HG03159 (cell line): ENCODE results near the gene C2CD3.
"Not testable (repeated sequence)": the region's sequence is repeated elsewhere in the genome, so short reads cannot be mapped to it uniquely, and the experiment has no call there.

Experiments used
- ATAC-seq: cut with Tn5 transposase; IDR thresholded peaks from one replicate; pipeline ENCODE4 v1.9.1; 2021; ENCODE audit warnings: mild to moderate bottlenecking, moderate library complexity; ENCODE audit not compliant: unreplicated experiment

The C2CD3 gene

DNA sequence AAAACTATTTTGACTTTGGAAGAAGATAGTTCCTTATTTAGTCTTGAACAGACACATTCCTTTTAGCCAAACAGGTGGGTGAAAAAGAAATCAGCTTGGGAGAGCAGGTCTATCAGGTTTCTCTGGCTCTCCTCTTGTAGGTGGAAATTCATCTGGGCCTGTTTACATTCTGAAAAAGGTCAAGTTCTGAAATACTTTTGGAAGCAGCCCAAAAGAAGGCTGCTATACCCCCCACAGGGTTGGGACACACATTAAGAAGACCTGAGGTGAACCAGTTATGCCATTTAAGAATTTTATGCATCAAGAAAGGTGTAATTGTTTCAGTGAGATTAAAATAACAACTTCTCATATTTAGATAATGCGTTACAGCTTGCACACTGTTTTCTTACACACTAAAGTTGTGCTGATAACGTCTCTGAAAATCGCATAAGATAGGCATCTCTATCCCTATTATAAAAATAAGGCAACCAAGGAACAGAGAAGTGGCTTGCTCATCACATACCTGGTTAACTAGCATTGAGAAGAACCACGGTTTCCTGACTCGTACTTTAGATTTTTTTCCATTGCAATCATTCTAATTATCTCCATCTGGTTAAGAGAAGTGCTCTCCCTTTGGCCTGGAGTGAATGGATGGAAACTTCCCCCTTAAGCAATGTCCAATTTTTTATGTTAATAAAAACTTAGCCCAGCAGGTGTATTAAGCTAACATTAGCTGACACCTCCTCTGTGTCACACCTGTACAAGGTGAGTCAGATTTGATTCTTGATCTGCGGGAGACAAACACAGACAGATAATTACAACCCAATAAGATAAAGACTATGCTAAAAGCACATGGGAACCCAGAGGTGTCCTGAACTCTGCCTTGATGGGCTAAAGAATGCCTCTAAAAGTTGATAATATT, 101.4 kb downstream of the C2CD3 start:
- ATAC-seq: no peak

DNA sequence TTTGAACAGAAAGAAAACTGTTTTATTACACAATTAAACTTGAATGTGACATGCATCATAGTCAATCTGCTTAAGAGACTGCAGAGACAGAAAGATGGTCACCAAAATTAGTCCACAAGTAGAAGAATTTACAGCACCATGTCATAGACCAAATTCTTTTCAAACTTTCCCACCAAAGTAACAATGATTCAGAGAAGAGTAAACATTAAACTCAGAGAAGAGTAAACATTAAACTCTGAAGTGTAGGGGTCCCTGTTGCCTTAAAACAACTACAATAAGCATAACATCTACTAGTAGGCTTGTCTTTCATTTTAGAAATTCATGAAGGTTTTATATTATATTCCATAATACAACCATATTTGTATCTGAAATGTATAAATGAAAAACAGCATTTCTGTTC, 104.1 kb downstream of the C2CD3 start:
- not testable (repeated sequence) for ATAC-seq

DNA sequence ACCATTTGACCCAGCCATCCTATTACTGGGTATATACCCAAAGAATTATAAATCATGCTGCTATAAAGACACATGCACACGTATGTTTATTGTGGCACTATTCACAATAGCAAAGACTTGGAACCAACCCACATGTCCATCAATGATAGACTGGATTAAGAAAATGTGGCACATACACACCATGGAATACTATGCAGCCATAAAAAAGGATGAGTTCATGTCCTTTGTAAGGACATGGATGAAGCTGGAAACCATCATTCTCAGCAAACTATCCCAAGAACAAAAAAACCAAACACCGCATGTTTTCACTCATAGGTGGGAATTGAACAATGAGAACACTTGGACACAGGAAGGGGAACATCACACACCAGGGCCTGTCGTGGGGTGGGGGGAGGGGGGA, 105.3 kb downstream of the C2CD3 start:
- not testable (repeated sequence) for ATAC-seq

DNA sequence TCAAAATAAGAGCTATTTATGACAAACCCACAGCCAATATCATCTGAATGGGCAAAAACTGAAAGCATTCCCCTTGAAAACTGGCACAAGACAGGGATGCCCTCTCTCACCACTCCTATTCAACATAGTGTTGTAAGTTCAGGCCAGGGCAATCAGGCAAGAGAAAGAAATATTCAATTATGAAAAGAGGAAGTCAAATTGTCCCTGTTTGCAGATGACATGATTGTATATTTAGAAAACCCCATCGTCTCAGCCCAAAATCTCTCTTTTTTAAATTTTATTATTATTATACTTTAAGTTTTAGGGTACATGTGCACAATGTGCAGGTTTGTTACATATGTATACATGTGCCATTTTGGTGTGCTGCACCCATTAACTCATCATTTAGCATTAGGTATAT, 107.2 kb downstream of the C2CD3 start:
- ATAC-seq: not testable (repeated sequence)

DNA sequence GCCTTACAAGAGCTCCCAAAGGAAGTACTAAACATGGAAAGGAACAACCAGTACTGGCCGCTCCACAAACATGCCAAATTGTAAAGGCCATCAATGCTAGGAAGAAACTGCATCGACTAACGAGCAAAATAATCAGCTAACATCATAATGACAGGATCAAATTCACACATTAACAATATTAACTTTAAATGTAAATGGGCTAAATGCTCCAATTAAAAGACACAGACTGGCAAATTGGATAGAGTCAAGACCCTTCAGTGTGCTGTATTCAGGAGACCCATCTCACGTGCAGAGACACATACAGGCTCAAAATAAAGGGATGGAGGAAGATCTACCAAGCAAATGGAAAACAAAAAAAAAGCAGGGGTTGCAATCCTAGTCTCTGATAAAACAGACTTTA, 109.2 kb downstream of the C2CD3 start:
- not testable (repeated sequence) for ATAC-seq

DNA sequence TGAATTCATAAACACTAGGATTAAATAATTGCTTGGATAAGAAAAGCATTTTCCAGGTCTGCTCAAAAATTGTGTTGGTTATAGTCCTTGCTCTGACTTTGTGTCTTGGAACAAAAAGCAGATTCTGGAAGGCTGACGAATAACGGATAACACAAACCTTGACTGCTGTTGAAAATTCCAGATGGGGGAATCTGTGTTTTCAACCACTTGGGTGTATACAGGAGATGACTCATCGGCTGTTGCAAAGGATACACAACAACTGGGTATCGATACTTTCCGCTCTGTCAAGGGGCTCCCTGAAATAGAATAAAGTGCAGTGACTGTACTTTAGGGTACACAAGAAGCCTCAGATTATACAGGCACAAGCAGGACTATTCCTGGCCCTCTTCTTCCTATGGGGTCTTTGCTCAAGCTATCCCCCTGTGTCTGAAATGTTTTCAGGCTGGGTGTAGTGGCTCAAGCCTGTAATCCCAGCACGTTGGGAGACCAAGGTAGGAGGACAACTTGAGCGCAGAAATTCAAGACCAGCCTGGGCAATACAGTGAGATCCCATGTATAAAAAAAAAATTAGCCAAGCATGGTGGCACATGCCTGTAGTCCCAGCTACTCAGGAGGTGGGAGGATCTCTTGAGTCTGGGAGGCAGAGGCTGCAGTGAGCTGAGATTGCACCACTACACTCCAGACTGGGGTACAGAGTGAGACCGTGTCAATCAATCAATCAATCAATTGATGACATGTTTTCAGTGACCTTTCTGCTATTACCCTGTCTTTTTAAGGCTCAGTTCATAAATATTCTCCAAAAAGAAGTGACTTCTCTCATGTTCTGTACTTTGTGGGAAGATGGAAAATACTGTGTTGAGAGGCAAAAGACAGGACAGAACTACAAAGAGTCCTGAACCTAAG, 113.3 kb downstream of the C2CD3 start:
- ATAC-seq: no peak

DNA sequence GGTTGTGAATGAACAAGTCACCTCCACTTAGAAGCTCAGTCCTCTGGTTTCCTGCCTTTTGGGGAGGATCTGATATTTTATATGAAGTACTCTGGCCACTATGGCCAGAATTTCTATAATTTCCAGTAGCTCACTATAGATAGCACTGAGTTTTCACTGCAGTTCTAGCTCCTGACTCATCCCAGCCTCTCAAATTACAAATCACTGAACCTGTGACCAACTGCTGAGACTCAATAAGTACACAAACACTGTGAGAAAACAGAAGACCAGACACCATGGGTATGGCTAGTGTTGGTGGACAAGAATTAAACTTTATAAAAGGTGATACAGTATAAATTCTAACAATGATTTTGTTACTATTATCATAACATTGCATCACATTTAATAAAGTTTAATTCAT, 114.9 kb downstream of the C2CD3 start:
- ATAC-seq: no peak

DNA sequence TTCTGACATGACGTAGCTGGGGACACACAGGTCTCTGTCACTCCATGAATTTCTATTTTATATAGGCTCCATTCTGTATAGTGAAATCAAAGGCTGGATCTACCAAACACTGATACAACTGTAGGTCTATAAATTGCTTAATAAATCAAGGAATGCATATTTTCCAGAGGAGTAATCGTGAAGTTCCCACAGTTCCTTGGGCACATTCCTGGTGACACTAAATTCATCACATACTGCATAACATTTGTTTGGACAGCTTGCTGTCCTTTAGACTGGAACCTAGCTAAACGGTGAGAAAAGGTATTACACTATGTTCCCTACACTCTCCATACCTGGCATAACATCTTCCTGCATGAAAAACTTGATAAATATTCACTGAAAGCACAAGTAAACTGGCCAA, 120.3 kb downstream of the C2CD3 start:
- no peak for ATAC-seq

DNA sequence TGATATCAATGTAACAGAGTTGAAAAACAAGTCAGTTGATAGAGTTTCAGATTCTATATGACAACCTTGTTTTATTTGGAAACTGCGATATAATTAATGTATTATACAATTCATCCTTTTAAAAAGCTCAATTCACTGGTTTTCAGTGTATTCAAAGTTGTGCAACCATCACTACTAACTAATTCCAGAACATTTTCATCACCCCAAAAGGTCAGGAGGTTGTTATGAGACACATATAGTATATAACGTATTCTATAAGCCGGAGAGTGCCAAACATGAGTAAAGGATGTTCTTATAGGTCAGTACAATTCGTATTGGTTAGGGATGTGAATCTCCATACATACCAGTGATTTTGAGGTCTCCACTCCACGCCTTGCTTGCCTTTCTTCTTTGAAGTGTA, 121.8 kb downstream of the C2CD3 start:
- ATAC-seq: no peak

DNA sequence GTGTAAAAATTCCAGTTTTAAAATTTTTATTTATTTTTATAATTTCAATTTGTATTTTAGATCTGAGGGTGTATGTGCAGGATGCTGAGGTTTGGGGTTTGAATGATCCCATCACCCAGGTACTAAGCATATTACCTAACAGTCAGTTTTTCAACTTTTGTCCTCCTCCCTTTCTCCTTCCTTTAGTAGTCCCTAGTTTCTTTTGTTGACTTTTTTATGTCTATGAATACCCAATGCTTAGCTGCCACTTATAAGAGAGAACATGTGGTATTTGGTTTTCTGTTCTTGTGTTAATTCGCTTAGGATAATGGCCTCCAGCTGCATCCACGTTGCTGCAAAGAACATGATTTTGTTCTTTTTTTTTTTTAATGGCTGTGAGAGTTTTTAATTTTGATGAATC, 126.3 kb downstream of the C2CD3 start:
- ATAC-seq: no peak

DNA sequence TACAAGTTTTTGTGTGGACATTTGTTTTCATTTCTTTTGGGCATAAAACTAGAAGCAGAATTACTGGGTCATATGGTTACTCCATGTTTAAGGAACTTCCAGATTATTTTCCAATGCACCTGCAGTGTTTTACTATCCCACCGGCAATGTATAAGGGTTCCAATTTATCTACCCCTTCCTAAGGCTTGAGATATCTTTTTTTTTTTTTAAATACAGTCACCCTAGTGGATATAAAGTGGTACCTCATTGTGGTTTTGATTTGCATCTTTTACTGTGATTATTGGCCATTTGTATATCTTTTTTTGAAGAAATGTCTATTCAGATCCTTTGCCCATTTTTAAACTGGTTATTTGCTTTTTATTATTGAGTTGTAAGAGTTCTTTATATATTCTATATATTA, 127.4 kb downstream of the C2CD3 start:
- no peak for ATAC-seq

DNA sequence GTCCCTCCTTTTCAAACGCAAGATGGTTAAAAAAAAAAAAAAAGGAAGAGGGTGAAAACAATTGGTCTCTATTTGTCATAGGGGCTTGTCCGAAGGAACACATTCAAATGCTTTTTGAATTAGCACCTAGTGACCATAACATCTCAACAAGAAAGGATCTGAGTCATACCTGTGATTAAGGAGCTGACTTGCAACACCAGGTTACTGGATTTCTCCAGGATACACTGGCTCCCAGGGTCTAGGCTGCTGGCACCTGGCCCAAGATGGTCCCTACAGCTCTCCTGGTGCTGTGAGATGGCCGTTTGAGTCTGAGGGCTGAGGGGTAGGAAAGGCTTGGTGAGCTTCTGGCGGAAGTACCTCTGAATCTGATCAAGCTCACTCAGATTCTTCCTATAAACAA, 133.5 kb downstream of the C2CD3 start:
- ATAC-seq: no peak

DNA sequence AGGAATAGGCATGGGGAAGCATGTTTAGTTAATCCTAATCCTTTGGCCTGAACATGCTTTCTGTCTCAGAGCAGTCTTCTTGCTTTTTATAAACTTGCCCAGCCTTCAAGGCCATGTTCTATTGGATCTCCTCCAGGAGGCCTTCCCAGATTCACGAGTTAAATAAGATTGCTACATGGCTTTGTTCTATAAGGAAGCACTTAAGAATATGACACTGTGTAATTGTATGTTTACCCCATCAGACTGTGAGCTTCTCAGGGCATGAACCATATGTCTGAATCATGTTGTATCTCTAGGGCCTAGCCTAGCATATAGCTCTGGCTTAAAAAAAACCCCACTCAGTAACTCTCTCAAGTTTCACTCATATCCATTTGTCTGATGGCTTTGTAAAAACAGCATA, 135.5 kb downstream of the C2CD3 start:
- ATAC-seq: no peak

DNA sequence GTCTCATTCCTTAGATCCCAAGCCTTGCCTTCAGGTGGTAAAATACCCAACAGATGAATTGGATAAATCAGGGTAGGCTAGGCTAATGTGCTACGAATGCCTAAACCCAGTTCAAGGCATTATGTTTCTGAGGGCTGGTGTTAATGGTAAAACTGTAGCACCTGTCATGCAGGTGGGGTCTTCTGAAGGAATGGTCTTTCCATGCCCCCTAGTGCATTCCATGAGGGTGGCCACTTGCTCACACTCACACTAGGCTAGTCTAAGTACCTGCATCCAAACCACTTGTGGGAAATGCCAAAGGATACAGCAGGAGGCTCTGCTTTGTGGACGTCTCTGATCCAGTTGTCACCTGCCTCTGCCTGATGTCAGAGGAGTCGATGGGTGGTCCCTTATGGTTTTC, 137.8 kb downstream of the C2CD3 start:
- ATAC-seq: no peak

DNA sequence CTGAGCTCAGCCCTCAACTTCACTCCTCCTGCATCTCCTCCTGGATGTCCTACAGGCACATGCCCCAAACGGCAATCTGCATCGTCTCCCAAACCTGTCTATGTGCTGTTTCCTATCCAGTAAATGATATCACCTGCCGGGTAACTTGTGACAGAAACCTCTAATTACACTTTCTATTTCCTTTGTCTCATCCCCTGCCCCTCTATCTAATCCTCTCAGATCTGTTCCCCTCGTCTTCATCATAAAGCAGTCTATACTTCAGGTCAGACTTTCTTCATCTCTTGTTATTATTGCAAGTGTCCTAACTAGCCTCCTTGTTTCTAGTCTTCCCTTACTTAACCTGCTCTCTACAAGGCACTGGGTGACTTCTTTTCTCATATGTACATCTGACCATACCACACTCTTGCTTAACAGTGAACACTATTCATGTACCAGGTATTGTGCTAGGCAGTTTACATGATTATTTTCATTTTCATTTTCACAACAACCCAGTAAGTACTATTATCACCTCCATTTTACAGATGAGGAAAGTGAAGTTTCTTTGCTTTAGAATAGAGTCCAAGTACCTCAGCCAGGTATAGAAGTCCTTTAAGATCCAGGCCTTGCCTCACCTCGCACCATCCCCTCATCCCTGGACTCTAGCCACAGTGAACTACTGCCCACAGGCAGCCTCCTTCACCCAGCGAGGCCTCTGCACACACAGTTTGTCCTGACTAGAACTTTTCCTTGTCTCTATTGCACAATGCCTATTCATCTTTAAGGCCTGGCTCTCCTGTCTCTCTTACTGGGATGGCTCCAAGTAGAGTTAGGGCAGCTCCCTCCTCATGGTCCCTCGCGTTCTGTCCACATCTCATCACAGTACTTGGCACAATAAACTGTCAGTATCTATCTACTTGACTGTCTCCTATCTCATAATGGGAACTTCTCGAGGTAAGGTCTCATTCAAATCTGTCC, 139.8 kb downstream of the C2CD3 start:
- ATAC-seq: no peak

DNA sequence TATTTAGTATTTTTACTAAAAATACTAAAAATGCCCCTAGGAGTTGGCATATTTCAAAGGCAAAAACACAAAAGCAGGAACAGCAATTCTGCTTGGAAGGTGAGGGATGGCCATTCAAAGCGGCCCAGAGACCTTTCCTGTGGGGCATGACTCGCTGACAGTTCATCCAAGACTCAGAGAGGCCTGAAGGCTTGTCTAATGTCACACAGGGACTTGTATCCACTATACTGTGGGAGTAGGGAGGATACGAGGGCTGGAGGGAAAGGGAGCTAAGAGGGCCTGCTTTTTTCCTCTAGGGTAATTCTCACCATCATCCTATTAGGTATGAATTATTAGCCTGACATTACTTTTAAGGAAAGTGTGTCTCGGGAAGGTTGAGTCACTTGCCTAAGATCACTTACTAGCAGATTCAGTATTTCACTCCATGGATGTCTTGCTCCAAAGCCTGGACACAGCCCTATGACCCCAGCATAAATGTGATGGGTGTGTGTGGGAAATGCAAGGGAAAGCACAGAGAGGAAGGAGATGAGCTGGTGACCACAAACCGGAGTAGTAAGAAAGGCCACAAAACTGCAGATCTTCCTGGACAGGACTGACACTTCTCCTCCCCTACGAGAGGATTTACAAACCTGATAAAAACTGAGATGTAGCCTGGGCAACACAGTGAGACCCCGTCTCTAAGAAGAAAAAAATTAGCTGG, 145.2 kb downstream of the C2CD3 start:
- ATAC-seq: no peak

DNA sequence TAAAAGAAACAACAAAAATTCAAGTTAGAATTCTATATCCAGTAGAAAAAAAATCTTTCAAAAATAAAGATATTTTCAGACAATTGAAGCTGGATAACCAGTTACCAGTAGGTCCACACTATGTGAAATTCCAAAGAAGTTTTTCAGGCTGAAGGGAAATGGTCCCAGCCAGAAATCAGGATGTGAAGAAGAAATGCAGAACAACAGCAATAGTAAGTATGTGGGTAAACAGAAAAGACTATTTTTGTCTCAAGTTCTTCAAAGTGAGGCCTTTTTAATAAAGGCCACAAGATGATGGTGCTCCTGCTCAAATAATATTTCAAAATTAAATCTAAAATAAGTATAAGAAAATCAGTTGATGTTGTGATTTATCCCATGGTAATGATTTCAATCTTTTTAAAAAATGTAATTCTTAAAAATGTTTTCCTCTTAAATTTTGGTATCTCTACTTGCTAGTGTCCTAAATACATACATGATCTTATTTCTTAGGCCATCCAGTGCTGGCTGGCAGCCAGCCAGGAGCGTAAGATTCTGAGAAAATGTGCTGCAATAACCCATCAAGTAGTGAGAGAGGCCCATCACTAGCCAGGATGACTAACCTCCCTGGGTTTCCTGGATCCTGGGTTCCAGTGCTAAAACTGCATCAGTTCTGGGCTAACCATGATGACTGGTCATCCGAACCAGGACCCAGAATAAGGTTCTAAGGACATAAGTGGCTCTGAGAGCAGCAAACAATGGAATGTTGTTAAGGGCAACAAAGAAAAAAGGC, 146.4 kb downstream of the C2CD3 start:
- no peak for ATAC-seq

DNA sequence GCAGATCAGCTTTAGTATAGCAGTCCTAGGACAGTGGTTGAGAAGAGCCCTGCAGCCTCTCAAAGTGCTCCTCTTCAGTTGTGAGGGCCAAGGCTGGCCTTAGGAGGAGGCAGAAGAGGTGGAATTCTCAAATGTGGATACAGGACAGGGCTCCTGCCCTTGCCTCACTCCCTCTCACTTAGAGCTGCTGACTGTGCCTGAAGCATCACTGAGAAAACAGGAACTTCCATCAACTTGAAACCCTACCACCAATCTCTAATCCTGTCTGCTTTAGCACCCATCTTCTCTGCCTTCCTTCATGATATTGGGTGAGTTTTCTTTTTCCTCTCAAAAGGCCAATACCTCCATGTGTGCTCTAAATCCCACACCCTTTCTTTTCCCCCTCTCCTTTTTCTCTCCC, 147.5 kb downstream of the C2CD3 start:
- ATAC-seq: no peak

DNA sequence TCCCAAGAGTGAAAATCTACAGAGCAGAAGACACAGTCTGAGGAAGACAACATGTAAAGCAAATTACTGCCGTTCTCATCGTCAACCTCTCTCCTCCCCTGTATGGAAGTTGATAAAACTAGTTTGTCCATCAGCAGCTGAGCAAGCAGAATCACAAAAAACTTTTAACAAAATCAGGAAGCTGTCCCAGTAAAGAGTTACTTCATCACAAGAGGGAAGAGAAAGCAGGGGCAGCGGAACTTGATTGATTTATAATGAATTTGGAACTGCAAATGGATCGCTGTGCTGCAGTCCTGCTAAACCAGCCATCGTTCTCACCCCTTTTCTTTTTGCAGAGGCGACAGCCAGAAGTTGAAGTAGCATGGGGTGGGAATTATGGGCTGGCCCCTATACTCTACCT, 148.3 kb downstream of the C2CD3 start:
- no peak for ATAC-seq
